Subcutaneous adipose tissue (tissue), 4 donors: ENCODE data around the gene TNS3. TPM values are rescaled to one million over a fixed set of nuclear protein-coding genes. Genes with fewer than 3 reads are reported as not detected.

Experiments used
- CTCF ChIP-seq: fragments of 450-650 bp; IDR thresholded peaks from one replicate; pipeline ENCODE4 v1.5.1; 2016; ENCODE audit warnings: low read depth, mild to moderate bottlenecking, control low read depth, antibody characterized with exemption, moderate library complexity
- total RNA-seq, 4 donors: library from RNA; depleted of rRNA; stranded (reverse); fragments of >200 nt; gene quantifications; one replicate each; pipeline ENCODE4 v1.1.0, GENCODE V29; 2016

The TNS3 gene
- total RNA-seq, 4 donors from 2014 or later, result 104 to 137 (median 110) TPM

GRCh38 chr7:47260270-47260669 is 321.6 kb downstream of the TNS3 start:
- TF ChIP-seq CTCF, result no peak

GRCh38 chr7:47259682-47260081 is 322.2 kb downstream of the TNS3 start:
- TF ChIP-seq CTCF, result no peak

GRCh38 chr7:47258798-47259197 is 323.1 kb downstream of the TNS3 start:
- no peak for TF ChIP-seq CTCF

GRCh38 chr7:47256016-47256415 is 325.9 kb downstream of the TNS3 start:
- TF ChIP-seq CTCF, result no peak

GRCh38 chr7:47255441-47255840 is 326.5 kb downstream of the TNS3 start:
- no peak for TF ChIP-seq CTCF

- TF ChIP-seq CTCF, result no peak
These were observed 326.9 kb downstream of the TNS3 start for GRCh38 chr7:47255007-47255406.

- TF ChIP-seq CTCF, result no peak
These were observed 327.6 kb downstream of the TNS3 start for GRCh38 chr7:47254081-47254977.
